Activated T-helper 1 cell treated with anti-CD3 and anti-CD28 coated beads, Interleukin-12 subunit alpha, Interleukin-12 subunit beta, Interleukin-2, Interleukin-4 antibody, amounts not matched to agents 30 ng/mL and 10 ng/mL and 1 ng/mL, durations not matched to agents 14 hours and 24 hours and 36 hours (primary cell): ENCODE measurements around the gene OR51B2. TPM values are rescaled to one million over a fixed set of nuclear protein-coding genes. Genes with fewer than 3 reads are reported as not detected.
"Not testable (repeated sequence)": the region's sequence is repeated elsewhere in the genome, so short reads cannot be mapped to it uniquely, and the experiment has no call there.

ENCODE experiments used
- DNase-seq: peaks from one replicate; pipeline ENCODE4 v3.0.0; 2021; ENCODE audit warnings: low spot score
- H3K27ac Mint-ChIP-seq: one replicate; pipeline ENCODE4 v1.8.0; 2021; ENCODE audit warnings: mild to moderate bottlenecking, mixed read lengths
- H3K27me3 Mint-ChIP-seq: one replicate; pipeline ENCODE4 v1.8.0; 2022; ENCODE audit warnings: mild to moderate bottlenecking, moderate library complexity, mixed read lengths; ENCODE audit not compliant: insufficient read depth
- H3K36me3 Mint-ChIP-seq: one replicate; pipeline ENCODE4 v1.8.0; 2021; ENCODE audit warnings: low read depth, mixed read lengths
- H3K4me1 Mint-ChIP-seq: one replicate; pipeline ENCODE4 v1.8.0; 2021; ENCODE audit warnings: low read depth, mixed read lengths
- H3K4me3 Mint-ChIP-seq: one replicate; pipeline ENCODE4 v1.8.0; 2021; ENCODE audit warnings: mild to moderate bottlenecking, moderate library complexity, mixed read lengths
- H3K9me3 Mint-ChIP-seq: one replicate; pipeline ENCODE4 v1.8.0; 2021; ENCODE audit warnings: mixed read lengths
- intact Hi-C: fragments of 100-400 bp; cut with micrococcal nuclease; formaldehyde crosslinking; loops from one replicate; pipeline ENCODE4 v1.15.1; 2024
- total RNA-seq: library from RNA; stranded (reverse); gene quantifications from 2 replicates; pipeline ENCODE4 v1.2.3, GENCODE V29; 2022

The OR51B2 gene
- total RNA-seq, 1 donor from 2014 or later, result not detected

GRCh38 chr11:5301846-5302245, 22.3 kb downstream of the OR51B2 start, which contains the start of gene OR51B4:
OR51B4 (minus strand) TSS chr11:5301946; CDS start chr11:5301946, 0 bp downstream.
- intact Hi-C loops, result no loop called here
- Mint-ChIP-seq H3K36me3 (no peaks in the 10 kb centered on the region), H3K9me3 (no peaks in the 10 kb centered on the region), H3K27ac (no peak within 1 kb of the TSS), H3K4me1 (no peaks in the 10 kb centered on the region), H3K27me3 (no peaks in the 10 kb centered on the region), H3K4me3 (no peak within 1 kb of the TSS)
- no peak for DNase-seq

GRCh38 chr11:5300251-5300650, 23.8 kb downstream of the OR51B2 start:
- no peaks in the 10 kb centered on the region for H3K9me3 Mint-ChIP-seq
- no peaks in the 10 kb centered on the region for H3K4me1 Mint-ChIP-seq
- H3K4me3 Mint-ChIP-seq, result no peak overlapping the region
- intact Hi-C loops, result no loop called here
- H3K27me3 Mint-ChIP-seq, result no peaks in the 10 kb centered on the region
- H3K27ac Mint-ChIP-seq, result no peak overlapping the region
- no peak for DNase-seq
- no peaks in the 10 kb centered on the region for H3K36me3 Mint-ChIP-seq

- H3K4me1 Mint-ChIP-seq, result no peaks in the 10 kb centered on the region
- no peak overlapping the region for H3K27ac Mint-ChIP-seq
- no peak for DNase-seq
- no peaks in the 10 kb centered on the region for H3K9me3 Mint-ChIP-seq
- no peak overlapping the region for H3K4me3 Mint-ChIP-seq
- H3K36me3 Mint-ChIP-seq, result no peaks in the 10 kb centered on the region
- H3K27me3 Mint-ChIP-seq, result no peaks in the 10 kb centered on the region
- intact Hi-C loops, result no loop called here
Observed at GRCh38 chr11:5298451-5298850, 25.6 kb downstream of the OR51B2 start.

- H3K9me3 Mint-ChIP-seq, result no peaks in the 10 kb centered on the region
- no peaks in the 10 kb centered on the region for H3K4me1 Mint-ChIP-seq
- no peaks in the 10 kb centered on the region for H3K27me3 Mint-ChIP-seq
- no peak overlapping the region for H3K4me3 Mint-ChIP-seq
- no peak for DNase-seq
- no peak overlapping the region for H3K27ac Mint-ChIP-seq
- intact Hi-C loops, result no loop called here
- no peaks in the 10 kb centered on the region for H3K36me3 Mint-ChIP-seq
Observed at GRCh38 chr11:5297721-5298323, 26.3 kb downstream of the OR51B2 start.

- H3K4me3 Mint-ChIP-seq, H3K4me1 Mint-ChIP-seq, H3K27ac Mint-ChIP-seq, H3K36me3 Mint-ChIP-seq, intact Hi-C loops, H3K27me3 Mint-ChIP-seq, H3K9me3 Mint-ChIP-seq, DNase-seq: not testable (repeated sequence)
Observed at GRCh38 chr11:5294342-5294995, 29.6 kb downstream of the OR51B2 start.

GRCh38 chr11:5293028-5293427, 31.1 kb downstream of the OR51B2 start:
- H3K9me3 Mint-ChIP-seq, result no peaks in the 10 kb centered on the region
- no peaks in the 10 kb centered on the region for H3K27me3 Mint-ChIP-seq
- intact Hi-C loops, result no loop called here
- no peak for DNase-seq
- no peaks in the 10 kb centered on the region for H3K4me1 Mint-ChIP-seq
- no peak overlapping the region for H3K27ac Mint-ChIP-seq
- no peaks in the 10 kb centered on the region for H3K36me3 Mint-ChIP-seq
- H3K4me3 Mint-ChIP-seq, result no peak overlapping the region

- no peak for DNase-seq
- Mint-ChIP-seq H3K4me3 (no peak overlapping the region), H3K4me1 (no peaks in the 10 kb centered on the region), H3K36me3 (no peaks in the 10 kb centered on the region), H3K9me3 (no peaks in the 10 kb centered on the region), H3K27ac (no peak overlapping the region), H3K27me3 (no peaks in the 10 kb centered on the region)
- intact Hi-C loops, result loop anchor here (1.0 kb wide), 1 partner anchor 167 kb away; no protein-coding TSS in a partner anchor
Observed at GRCh38 chr11:5291207-5291838, 32.8 kb downstream of the OR51B2 start.

GRCh38 chr11:5290106-5290505, 34.0 kb downstream of the OR51B2 start:
- Mint-ChIP-seq H3K27ac (no peak overlapping the region), H3K27me3 (no peaks in the 10 kb centered on the region), H3K36me3 (no peaks in the 10 kb centered on the region), H3K4me1 (no peaks in the 10 kb centered on the region), H3K9me3 (no peaks in the 10 kb centered on the region), H3K4me3 (no peak overlapping the region)
- no peak for DNase-seq
- intact Hi-C loops, result no loop called here

- no peak overlapping the region for H3K27ac Mint-ChIP-seq
- no peak overlapping the region for H3K4me3 Mint-ChIP-seq
- DNase-seq, result no peak
- H3K27me3 Mint-ChIP-seq, result no peaks in the 10 kb centered on the region
- H3K9me3 Mint-ChIP-seq, result no peaks in the 10 kb centered on the region
- H3K36me3 Mint-ChIP-seq, result no peaks in the 10 kb centered on the region
- no peaks in the 10 kb centered on the region for H3K4me1 Mint-ChIP-seq
- intact Hi-C loops, result no loop called here
Observed at GRCh38 chr11:5289696-5290095, 34.4 kb downstream of the OR51B2 start.

GRCh38 chr11:5288906-5289550, 35.1 kb downstream of the OR51B2 start:
- no peak overlapping the region for H3K27ac Mint-ChIP-seq
- intact Hi-C loops, result no loop called here
- no peak for DNase-seq
- H3K27me3 Mint-ChIP-seq, result no peaks in the 10 kb centered on the region
- no peaks in the 10 kb centered on the region for H3K4me1 Mint-ChIP-seq
- H3K9me3 Mint-ChIP-seq, result no peaks in the 10 kb centered on the region
- no peaks in the 10 kb centered on the region for H3K36me3 Mint-ChIP-seq
- H3K4me3 Mint-ChIP-seq, result no peak overlapping the region

- Mint-ChIP-seq H3K4me3 (no peak overlapping the region), H3K4me1 (no peaks in the 10 kb centered on the region), H3K9me3 (no peaks in the 10 kb centered on the region), H3K27ac (no peak overlapping the region), H3K36me3 (no peaks in the 10 kb centered on the region), H3K27me3 (no peaks in the 10 kb centered on the region)
- DNase-seq, result no peak
- intact Hi-C loops, result no loop called here
Observed at GRCh38 chr11:5288108-5288905, 35.8 kb downstream of the OR51B2 start.

GRCh38 chr11:5286901-5287300, 37.2 kb downstream of the OR51B2 start:
- Mint-ChIP-seq H3K9me3 (no peaks in the 10 kb centered on the region), H3K36me3 (no peaks in the 10 kb centered on the region), H3K27ac (no peak overlapping the region), H3K4me1 (no peaks in the 10 kb centered on the region), H3K4me3 (no peak overlapping the region), H3K27me3 (peaks cover 2% of the 10 kb centered on the region)
- DNase-seq, result no peak
- intact Hi-C loops, result no loop called here
